Neural cell (in vitro differentiated cells): ENCODE measurements around the gene SAP130. TPM values are rescaled to one million over a fixed set of nuclear protein-coding genes. Genes with fewer than 3 reads are reported as not detected.

Source experiments
- H2AFZ ChIP-seq: fragments of 200-600, 300-800 bp; sonication (generic), shearing (Covaris generic); 2 replicates; pipeline ENCODE4 v1.6.0; 2014; ENCODE audit warnings: low read depth, mild to moderate bottlenecking, antibody characterized with exemption, low read length, moderate library complexity
- H3F3A ChIP-seq: fragments of 200-600 bp; shearing (Covaris generic); 2 replicates; pipeline ENCODE4 v1.6.1; 2016; ENCODE audit warnings: mild to moderate bottlenecking, moderate library complexity, mixed read lengths, antibody characterized with exemption, low read length; ENCODE audit not compliant: insufficient read depth, poor library complexity, severe bottlenecking
- H3K27ac ChIP-seq: fragments of 200-600, 300-800 bp; sonication (generic), shearing (Covaris generic); 2 replicates; pipeline ENCODE4 v1.5.1; 2014; ENCODE audit warnings: mild to moderate bottlenecking, low read length, moderate library complexity
- H3K27me3 ChIP-seq: fragments of 300-800, 200-600 bp; sonication (generic), shearing (Covaris generic); 2 replicates; pipeline ENCODE4 v1.6.0; 2014; ENCODE audit warnings: mild to moderate bottlenecking, low read depth, low read length, moderate library complexity; ENCODE audit not compliant: insufficient read depth
- H3K36me3 ChIP-seq: fragments of 300-800, 200-600 bp; sonication (generic), shearing (Covaris generic); 2 replicates; pipeline ENCODE4 v1.5.1; 2014; ENCODE audit warnings: mild to moderate bottlenecking, antibody characterized with exemption, low read length, moderate library complexity; ENCODE audit not compliant: insufficient read depth
- H3K4me2 ChIP-seq: fragments of 300-800, 200-600 bp; sonication (generic), shearing (Covaris generic); 2 replicates; pipeline ENCODE4 v1.6.0; 2014; ENCODE audit warnings: mild to moderate bottlenecking, low read length
- H3K4me3 ChIP-seq: fragments of 300-800, 200-600 bp; sonication (generic), shearing (Covaris generic); 2 replicates; pipeline ENCODE4 v1.5.1; 2014; ENCODE audit warnings: mild to moderate bottlenecking, low read length, moderate library complexity
- H3K79me2 ChIP-seq: fragments of 200-600 bp; shearing (Covaris generic); replicated peaks from 2 replicates; pipeline ENCODE4 v1.6.0; 2014; ENCODE audit warnings: mild to moderate bottlenecking, low read length, moderate library complexity; ENCODE audit not compliant: insufficient read depth
- H3K9ac ChIP-seq: fragments of 300-800, 200-600 bp; sonication (generic), shearing (Covaris generic); 2 replicates; pipeline ENCODE4 v1.6.1; 2016; ENCODE audit warnings: mild to moderate bottlenecking, low read length, mixed read lengths
- H3K9me2 ChIP-seq: fragments of 200-600 bp; shearing (Covaris generic); 2 replicates; pipeline ENCODE4 v1.6.1; 2016; ENCODE audit warnings: mild to moderate bottlenecking, low read length, mixed read lengths; ENCODE audit not compliant: insufficient read depth
- H3K9me3 ChIP-seq: fragments of 200-600, 300-800 bp; sonication (generic), shearing (Covaris generic); 2 replicates; pipeline ENCODE4 v1.6.1; 2016; ENCODE audit warnings: mild to moderate bottlenecking, mixed run types, low read length, moderate library complexity, mixed read lengths
- H4K20me1 ChIP-seq: fragments of 200-600 bp; shearing (Covaris generic); 2 replicates; pipeline ENCODE4 v1.6.1; 2016; ENCODE audit warnings: mild to moderate bottlenecking, mixed run types; ENCODE audit not compliant: insufficient read depth
- EP300 ChIP-seq: fragments of 450-650 bp; conservative IDR thresholded peaks from 2 replicates; pipeline ENCODE4 v1.6.1; 2014; ENCODE audit warnings: antibody characterized with exemption, mild to moderate bottlenecking, moderate library complexity; ENCODE audit not compliant: poor library complexity, severe bottlenecking
- EZH2 ChIP-seq: fragments of 200-600, 300-800 bp; shearing (Covaris generic), sonication (generic); IDR thresholded peaks from 2 replicates; pipeline ENCODE4 v1.6.1; 2014; ENCODE audit warnings: antibody characterized with exemption, low read length, borderline replicate concordance, mild to moderate bottlenecking; ENCODE audit not compliant: insufficient read depth, poor library complexity, severe bottlenecking
- MXI1 ChIP-seq: fragments of 450-650 bp; conservative IDR thresholded peaks from 2 replicates; pipeline ENCODE4 v1.6.1; 2014; ENCODE audit warnings: antibody characterized with exemption, mild to moderate bottlenecking; ENCODE audit not compliant: poor library complexity, severe bottlenecking
- POLR2AphosphoS5 ChIP-seq: IDR thresholded peaks from 2 replicates; pipeline ENCODE4 v1.6.1; 2012
- RAD21 ChIP-seq: fragments of 450-650 bp; conservative IDR thresholded peaks from 2 replicates; pipeline ENCODE4 v1.6.1; 2014; ENCODE audit warnings: antibody characterized with exemption, mild to moderate bottlenecking, moderate library complexity
- REST ChIP-seq: IDR thresholded peaks from 2 replicates; pipeline ENCODE4 v1.6.1; 2012; ENCODE audit warnings: borderline replicate concordance
- SMC3 ChIP-seq: fragments of 450-650 bp; conservative IDR thresholded peaks from 2 replicates; pipeline ENCODE4 v1.6.1; 2014; ENCODE audit warnings: antibody characterized with exemption, mild to moderate bottlenecking, moderate library complexity; ENCODE audit not compliant: poor library complexity
- TAF1 ChIP-seq: IDR thresholded peaks from 2 replicates; pipeline ENCODE4 v1.6.1; 2012; ENCODE audit warnings: low read depth
- polyA plus RNA-seq: library from polyadenylated mRNA; depleted of rRNA; stranded (reverse); fragments of >200 nt; gene quantifications from 2 replicates; pipeline ENCODE4 v1.2.3, GENCODE V29; 2014
- TF ChIP-seq, protein P1 (sequence below): fragments of 450-650 bp; IDR thresholded peaks from 2 replicates; pipeline ENCODE4 v1.5.1; 2014; ENCODE audit warnings: antibody characterized with exemption, mild to moderate bottlenecking, moderate library complexity; ENCODE audit not compliant: poor library complexity, severe bottlenecking

SAP130 gene
- polyA plus RNA-seq, 1 donor from 2014 or later, result 5.6 TPM

- H3K4me3 ChIP-seq, result no peak overlapping the region
- no peak overlapping the region for H2AFZ ChIP-seq
- no peaks in the 10 kb centered on the region for H3K79me2 ChIP-seq
- no peaks in the 10 kb centered on the region for H3K9me2 ChIP-seq
- H4K20me1 ChIP-seq, result no peaks in the 10 kb centered on the region
- no peaks in the 10 kb centered on the region for H3K9me3 ChIP-seq
- H3K4me2 ChIP-seq, result no peak overlapping the region
- no peak overlapping the region for H3K27ac ChIP-seq
- no peak for TF ChIP-seq EP300
- no peak for TF ChIP-seq TAF1
- TF ChIP-seq MXI1, result no peak
- TF ChIP-seq REST, result no peak
- TF ChIP-seq EZH2, result no peak
- H3K27me3 ChIP-seq, result no peaks in the 10 kb centered on the region
- H3F3A ChIP-seq, result no peaks in the 10 kb centered on the region
- peaks cover 8% of the 10 kb centered on the region for H3K36me3 ChIP-seq
- no peak overlapping the region for H3K9ac ChIP-seq
Measured at GRCh38 chr2:128016620-128017019, 11.2 kb downstream of the SAP130 start.

- H3K27ac ChIP-seq, result no peak overlapping the region
- H3K9me2 ChIP-seq, result no peaks in the 10 kb centered on the region
- peaks cover 17% of the 10 kb centered on the region for H3K36me3 ChIP-seq
- no peaks in the 10 kb centered on the region for H3K79me2 ChIP-seq
- H3K9ac ChIP-seq, result no peak overlapping the region
- no peaks in the 10 kb centered on the region for H3K27me3 ChIP-seq
- no peaks in the 10 kb centered on the region for H4K20me1 ChIP-seq
- TF ChIP-seq EP300, result no peak
- no peak for TF ChIP-seq TAF1
- no peak for TF ChIP-seq MXI1
- TF ChIP-seq RAD21, result no peak
- TF ChIP-seq, protein P1, sequence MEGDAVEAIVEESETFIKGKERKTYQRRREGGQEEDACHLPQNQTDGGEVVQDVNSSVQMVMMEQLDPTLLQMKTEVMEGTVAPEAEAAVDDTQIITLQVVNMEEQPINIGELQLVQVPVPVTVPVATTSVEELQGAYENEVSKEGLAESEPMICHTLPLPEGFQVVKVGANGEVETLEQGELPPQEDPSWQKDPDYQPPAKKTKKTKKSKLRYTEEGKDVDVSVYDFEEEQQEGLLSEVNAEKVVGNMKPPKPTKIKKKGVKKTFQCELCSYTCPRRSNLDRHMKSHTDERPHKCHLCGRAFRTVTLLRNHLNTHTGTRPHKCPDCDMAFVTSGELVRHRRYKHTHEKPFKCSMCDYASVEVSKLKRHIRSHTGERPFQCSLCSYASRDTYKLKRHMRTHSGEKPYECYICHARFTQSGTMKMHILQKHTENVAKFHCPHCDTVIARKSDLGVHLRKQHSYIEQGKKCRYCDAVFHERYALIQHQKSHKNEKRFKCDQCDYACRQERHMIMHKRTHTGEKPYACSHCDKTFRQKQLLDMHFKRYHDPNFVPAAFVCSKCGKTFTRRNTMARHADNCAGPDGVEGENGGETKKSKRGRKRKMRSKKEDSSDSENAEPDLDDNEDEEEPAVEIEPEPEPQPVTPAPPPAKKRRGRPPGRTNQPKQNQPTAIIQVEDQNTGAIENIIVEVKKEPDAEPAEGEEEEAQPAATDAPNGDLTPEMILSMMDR, result no peak
- TF ChIP-seq REST, result no peak
- TF ChIP-seq SMC3, result no peak
- TF ChIP-seq POLR2AphosphoS5, result no peak
- no peak for TF ChIP-seq EZH2
- no peaks in the 10 kb centered on the region for H3F3A ChIP-seq
- no peak overlapping the region for H3K4me2 ChIP-seq
- H3K4me3 ChIP-seq, result no peak overlapping the region
- no peak overlapping the region for H2AFZ ChIP-seq
- no peaks in the 10 kb centered on the region for H3K9me3 ChIP-seq
Measured at GRCh38 chr2:128012698-128013097, 15.2 kb downstream of the SAP130 start.
